ENCODE data around the gene LRSAM1.

Gene LRSAM1

DNA sequence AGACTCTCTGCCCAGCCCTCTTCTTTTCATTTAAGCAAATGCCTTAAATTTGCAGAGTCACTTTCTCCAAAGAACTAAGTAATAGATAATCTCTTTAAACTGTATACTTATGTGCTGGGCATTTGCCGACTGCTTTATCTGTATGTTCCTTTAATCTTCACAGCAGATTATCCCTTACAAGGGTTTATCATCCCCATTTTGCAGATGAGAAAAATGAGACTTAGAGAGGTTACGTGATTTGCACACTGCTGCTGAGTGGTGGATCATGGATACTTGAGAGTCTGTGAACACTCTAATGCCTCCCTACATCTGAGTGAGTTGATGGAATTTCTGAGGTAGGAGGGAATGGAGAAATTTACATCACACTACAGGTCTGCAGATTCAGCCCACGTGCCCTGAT is 23.0 kb upstream of the LRSAM1 start:
- no peak for DNase-seq

DNA sequence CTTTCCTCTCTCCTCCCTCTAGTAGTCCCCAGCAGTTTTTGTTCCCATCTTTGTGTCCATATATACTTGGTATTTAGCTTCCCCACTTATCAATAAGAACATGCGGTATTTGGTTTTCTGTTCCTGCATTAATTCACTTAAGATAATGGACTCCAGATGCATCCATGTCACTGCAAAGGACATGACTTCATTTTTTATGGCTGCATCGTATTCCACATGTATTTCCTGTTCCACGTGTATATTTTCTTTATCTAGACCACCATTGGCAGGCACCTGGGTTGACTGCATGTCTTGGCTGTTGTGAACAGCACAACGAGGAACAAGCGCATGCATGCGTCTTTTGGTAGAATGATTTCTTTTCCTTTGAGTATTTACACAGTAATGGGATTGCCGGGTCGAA is 20.9 kb upstream of the LRSAM1 start:
- no peak for DNase-seq

- DNase-seq: no peak
Measured at GRCh38 chr9:127437497-127438264, 13.6 kb upstream of the LRSAM1 start.

DNA sequence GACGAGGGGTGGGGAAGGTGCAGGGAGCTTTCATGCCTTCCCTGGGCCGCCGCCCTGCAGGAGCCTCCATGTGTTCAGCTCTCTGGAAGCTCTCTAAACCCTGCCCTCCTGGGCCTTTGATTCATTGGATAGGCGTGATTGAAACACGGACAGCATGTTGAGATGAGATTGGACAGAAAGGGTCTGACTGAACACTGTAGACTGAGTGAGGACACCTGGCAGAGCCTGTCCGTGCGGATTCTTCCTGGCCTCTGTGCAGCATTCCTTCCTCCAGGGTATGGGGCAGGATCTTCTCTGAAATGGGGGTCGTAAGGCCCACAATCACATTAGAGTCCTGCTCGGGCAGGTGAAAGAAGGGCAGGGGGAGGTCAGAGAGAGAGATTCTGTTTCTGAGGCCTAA is 12.9 kb upstream of the LRSAM1 start:
- no peak for DNase-seq

GRCh38 chr9:127444283-127444920 is 6.9 kb upstream of the LRSAM1 start:
- no peak for DNase-seq

- no peak for DNase-seq
Measured at GRCh38 chr9:127444921-127445850, 6.1 kb upstream of the LRSAM1 start.

DNA sequence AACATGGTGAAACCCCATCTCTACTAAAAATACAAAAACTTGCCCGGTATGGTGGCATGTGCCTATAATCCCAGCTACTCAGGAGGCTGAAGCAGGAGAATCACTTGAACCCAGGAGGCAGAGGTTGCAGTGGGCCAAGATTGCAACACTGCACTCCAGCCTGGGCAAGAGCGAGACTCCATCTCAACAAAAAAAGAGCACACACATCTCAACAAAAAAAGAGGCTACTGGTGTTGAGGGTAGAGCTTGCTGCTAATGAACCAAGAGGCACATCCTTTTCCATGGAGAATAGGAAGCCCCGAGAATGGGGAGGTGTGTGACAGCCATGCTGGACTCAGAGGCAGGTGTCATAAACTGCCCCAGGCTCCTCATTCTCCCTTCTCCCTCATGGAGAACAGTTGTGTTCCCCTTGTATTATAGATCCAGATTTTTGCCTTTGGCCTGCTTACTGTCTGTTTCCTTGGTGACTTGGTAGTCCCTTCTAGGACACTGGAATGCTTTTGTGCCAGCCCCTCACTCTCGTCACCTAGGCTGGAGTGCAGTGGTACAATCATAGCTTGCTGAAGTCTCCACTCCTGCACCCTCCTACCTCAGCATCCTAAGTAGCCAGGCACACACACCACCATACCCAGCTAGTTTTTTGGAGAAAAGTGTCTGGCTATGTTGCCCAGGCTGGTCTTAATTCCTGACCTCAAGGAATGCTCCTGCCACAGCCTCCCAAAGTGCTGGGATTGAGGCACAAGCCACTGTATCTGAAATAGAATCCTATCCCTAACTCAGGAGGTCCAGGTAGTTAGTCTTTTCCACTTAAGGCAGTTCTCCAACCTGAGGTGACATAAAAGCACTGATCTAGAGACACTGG is 5.2 kb upstream of the LRSAM1 start:
- DNase-seq: no peak

GRCh38 chr9:127446713-127447415 is 4.4 kb upstream of the LRSAM1 start:
- DNase-seq: no peak

- no peak for DNase-seq
Measured at GRCh38 chr9:127447416-127448111, 3.7 kb upstream of the LRSAM1 start.

GRCh38 chr9:127448112-127448805 is 3.1 kb upstream of the LRSAM1 start:
- DNase-seq: no peak

GRCh38 chr9:127449332-127449966 is 1.9 kb upstream of the LRSAM1 start:
- no peak for DNase-seq

- DNase-seq: no peak
Measured at GRCh38 chr9:127450243-127450760, 1.0 kb upstream of the LRSAM1 start.

- no peak for DNase-seq
Measured at GRCh38 chr9:127451608-127451857, 223 bp downstream of the LRSAM1 start.

DNA sequence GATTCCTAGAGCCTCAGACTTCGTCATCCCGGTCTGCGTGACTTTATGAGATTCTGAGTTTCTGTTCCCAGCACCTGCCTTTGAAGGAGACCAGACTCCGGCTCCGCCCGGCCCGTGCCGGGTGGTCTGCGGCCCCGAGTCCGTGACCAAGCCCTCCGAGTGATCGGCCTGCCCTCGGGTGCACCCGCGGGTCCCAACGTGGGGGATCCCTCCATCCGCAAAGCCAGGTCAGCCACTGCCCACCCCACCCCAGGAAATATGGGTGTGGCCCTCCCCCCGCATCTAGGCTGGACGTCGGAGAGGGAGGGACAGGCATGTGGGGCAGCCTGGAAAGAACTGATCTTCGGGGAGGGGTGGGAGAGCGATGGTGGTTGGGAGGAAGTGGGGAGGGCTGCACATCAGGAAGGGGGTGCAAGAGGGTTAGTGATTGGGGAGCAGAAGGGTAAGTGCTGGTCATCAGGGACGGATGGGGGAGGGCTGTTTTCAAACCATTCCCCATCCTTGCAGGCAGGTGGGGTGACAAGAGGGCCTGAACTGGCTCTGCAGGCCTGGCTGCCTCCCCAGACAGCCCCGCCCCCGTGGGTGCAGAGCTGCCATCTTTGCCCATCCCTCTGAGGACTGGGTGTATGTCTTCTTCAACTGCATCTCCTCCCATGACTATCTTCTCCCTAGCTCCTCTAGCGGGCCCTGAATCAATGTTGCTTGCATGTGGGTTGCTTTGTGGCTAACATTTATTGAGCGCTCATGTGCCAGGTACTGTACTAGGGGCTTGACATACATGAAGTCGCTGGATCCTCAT is 747 bp downstream of the LRSAM1 start:
- DNase-seq: peak; percentile 14 to 51

- DNase-seq: no peak
Measured at GRCh38 chr9:127452691-127453090, 1.4 kb downstream of the LRSAM1 start.

GRCh38 chr9:127455324-127455992 is 4.1 kb downstream of the LRSAM1 start:
- no peak for DNase-seq

GRCh38 chr9:127457191-127457878 is 6.0 kb downstream of the LRSAM1 start:
- no peak for DNase-seq

DNA sequence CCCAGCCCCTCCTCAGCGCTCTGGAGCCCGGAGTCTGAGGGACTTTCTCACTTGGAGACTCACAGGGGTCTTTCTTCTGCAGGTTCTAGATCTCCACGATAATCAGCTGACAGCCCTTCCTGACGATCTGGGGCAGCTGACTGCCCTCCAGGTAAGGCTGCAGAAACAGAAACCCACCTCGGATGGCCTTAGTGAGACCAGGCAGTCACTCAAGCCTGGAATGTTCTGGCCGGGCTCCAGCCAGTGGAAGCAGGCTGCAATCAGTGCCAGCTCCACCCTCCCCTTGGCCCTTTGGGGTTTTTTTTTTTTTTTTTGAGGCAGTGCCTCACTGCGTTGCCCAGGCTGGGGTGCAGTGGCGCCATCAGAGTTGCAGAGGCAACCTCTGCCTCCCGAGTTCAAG is 7.6 kb downstream of the LRSAM1 start:
- no peak for DNase-seq
